IPS-18a (cell line): ENCODE measurements around the gene OR6C65.

ENCODE experiments used
- H3K27ac ChIP-seq: one replicate; pipeline ENCODE4 v1.5.1; 2013; ENCODE audit warnings: low read length
- H3K27me3 ChIP-seq: one replicate; pipeline ENCODE4 v1.6.1; 2013; ENCODE audit warnings: mild to moderate bottlenecking, low read length; ENCODE audit not compliant: control insufficient read depth, insufficient read depth
- H3K36me3 ChIP-seq: one replicate; pipeline ENCODE4 v1.6.1; 2013; ENCODE audit warnings: low read depth, low read length; ENCODE audit not compliant: control insufficient read depth
- H3K4me1 ChIP-seq: one replicate; pipeline ENCODE4 v1.6.1; 2013; ENCODE audit warnings: low read depth, low read length; ENCODE audit not compliant: control insufficient read depth
- H3K4me3 ChIP-seq: one replicate; pipeline ENCODE4 v1.5.1; 2013; ENCODE audit warnings: low read length
- H3K9ac ChIP-seq: one replicate; pipeline ENCODE4 v1.6.1; 2013; ENCODE audit warnings: mild to moderate bottlenecking, low read length, moderate library complexity
- H3K9me3 ChIP-seq: one replicate; pipeline ENCODE4 v1.6.1; 2013; ENCODE audit warnings: low read depth, low read length; ENCODE audit not compliant: control insufficient read depth

The OR6C65 gene

GRCh38 chr12:55448825-55449224 is 48.5 kb downstream of the OR6C65 start:
- Histone ChIP-seq H3K9ac (no peak overlapping the region), H3K36me3 (no peaks in the 10 kb centered on the region), H3K9me3 (no peaks in the 10 kb centered on the region), H3K4me1 (no peaks in the 10 kb centered on the region), H3K27ac (no peak overlapping the region), H3K4me3 (no peak overlapping the region), H3K27me3 (no peaks in the 10 kb centered on the region)
